OCI-LY1 (cell line): ENCODE results near the gene HS3ST2.

Source experiments
- CTCF ChIP-seq: fragments of 200-600 bp; sonication (generic), shearing (Covaris generic); IDR thresholded peaks from 2 replicates; pipeline ENCODE4 v1.5.1; 2017; ENCODE audit warnings: mild to moderate bottlenecking, antibody characterized with exemption, low read length, moderate library complexity, mixed read lengths
- EZH2 ChIP-seq: fragments of 200-600 bp; sonication (generic), shearing (Covaris generic); IDR thresholded peaks from 2 replicates; pipeline ENCODE4 v1.8.0; 2017; ENCODE audit warnings: borderline replicate concordance, mixed run types, mild to moderate bottlenecking, antibody characterized with exemption, low read length, moderate library complexity, mixed read lengths

- no peak for TF ChIP-seq CTCF
- TF ChIP-seq EZH2 = no peak
Measured at GRCh38 chr16:22816475-22816874, 2.5 kb downstream of the HS3ST2 start.
